OCI-LY7 (cell line): ENCODE results near the gene SLC23A1. TPM values are rescaled to one million over a fixed set of nuclear protein-coding genes. Genes with fewer than 3 reads are reported as not detected.

Source experiments
- BruUV-seq: library from RNA; stranded (reverse); fragments of 400-500 nt; replicated peaks from 2 replicates; lab custom pipeline; 2021; lab: Mats Ljungman, UMichigan
- CTCF ChIA-PET: fragments of 300-600 bp; sonication (Branson Sonifier 250); formaldehyde crosslinking; loops from one replicate; lab custom pipeline; 2022; ENCODE audit warnings: antibody characterized with exemption; ENCODE audit not compliant: unreplicated experiment; lab: Charles Lee
- POLR2A ChIA-PET: fragments of 300-600 bp; sonication (Branson Sonifier 250); formaldehyde crosslinking; loops from one replicate; lab custom pipeline; 2022; ENCODE audit warnings: antibody characterized with exemption; lab: Charles Lee
- DNase-seq: peaks from one replicate; pipeline ENCODE4 v3.0.0-alpha.2; 2015; ENCODE audit warnings: low spot score
- H2AFZ ChIP-seq: fragments of 200-600 bp; sonication (generic), shearing (Covaris generic); 2 replicates; pipeline ENCODE4 v1.6.1; 2014; ENCODE audit warnings: mild to moderate bottlenecking, antibody characterized with exemption, low read length, moderate library complexity
- H3K27ac ChIP-seq: fragments of 200-600 bp; sonication (generic); 2 replicates; pipeline ENCODE4 v1.5.1; 2014; ENCODE audit warnings: mixed run types, low read depth, mild to moderate bottlenecking, moderate library complexity, low read length, inconsistent platforms; ENCODE audit not compliant: poor library complexity, severe bottlenecking
- H3K36me3 ChIP-seq: fragments of 200-600 bp; sonication (generic); 2 replicates; pipeline ENCODE4 v1.6.1; 2014; ENCODE audit warnings: mild to moderate bottlenecking, antibody characterized with exemption, low read length, moderate library complexity, mixed read lengths; ENCODE audit not compliant: insufficient read depth
- H3K4me1 ChIP-seq: fragments of 200-600 bp; sonication (generic); 2 replicates; pipeline ENCODE4 v1.5.1; 2014; ENCODE audit warnings: mild to moderate bottlenecking, low read length; ENCODE audit not compliant: insufficient read depth, poor library complexity, severe bottlenecking
- H3K4me2 ChIP-seq: fragments of 200-600 bp; sonication (generic); 2 replicates; pipeline ENCODE4 v1.6.1; 2014; ENCODE audit warnings: mild to moderate bottlenecking, low read length
- H3K4me3 ChIP-seq: fragments of 200-600 bp; sonication (generic); 2 replicates; pipeline ENCODE4 v1.5.1; 2014; ENCODE audit warnings: mild to moderate bottlenecking, low read depth, low read length; ENCODE audit not compliant: poor library complexity, severe bottlenecking
- H3K79me2 ChIP-seq: fragments of 200-600 bp; sonication (generic); 2 replicates; pipeline ENCODE4 v1.6.1; 2016; ENCODE audit warnings: low read depth, mild to moderate bottlenecking, low read length, moderate library complexity, mixed read lengths; ENCODE audit not compliant: insufficient read depth
- H3K9me2 ChIP-seq: fragments of 200-600 bp; sonication (generic); 2 replicates; pipeline ENCODE4 v1.6.1; 2016; ENCODE audit warnings: mild to moderate bottlenecking, low read length, mixed read lengths; ENCODE audit not compliant: insufficient read depth
- H3K9me3 ChIP-seq: fragments of 200-600 bp; sonication (generic); 2 replicates; pipeline ENCODE4 v1.6.1; 2014; ENCODE audit warnings: mild to moderate bottlenecking, mixed run types, low read length, mixed read lengths
- H4K20me1 ChIP-seq: fragments of 200-600 bp; sonication (generic); 2 replicates; pipeline ENCODE4 v1.6.1; 2014; ENCODE audit warnings: mild to moderate bottlenecking, antibody characterized with exemption, low read length, moderate library complexity, mixed read lengths; ENCODE audit not compliant: insufficient read depth
- EZH2phosphoT487 ChIP-seq: fragments of 200-600 bp; sonication (generic); IDR thresholded peaks from 2 replicates; pipeline ENCODE4 v1.6.1; 2018; ENCODE audit warnings: low read depth, borderline replicate concordance, mild to moderate bottlenecking, mixed run types, antibody characterized with exemption, low read length, moderate library complexity, mixed read lengths
- intact Hi-C: fragments of 100-400 bp; cut with micrococcal nuclease; formaldehyde crosslinking; loops from one replicate; pipeline ENCODE4 v1.10.0; 2022; ENCODE audit not compliant: unreplicated experiment
- total RNA-seq, 2 experiments: library from RNA; depleted of rRNA in 1 of 2; stranded (reverse); fragments of >200 nt in 1 of 2; shearing (Covaris generic) in 1 of 2; gene quantifications; 2 replicates each; pipeline ENCODE4 v1.2.3, GENCODE V29; 2014 to 2022
- TF ChIP-seq, protein P1 (sequence below): fragments of 200-600 bp; sonication (generic); conservative IDR thresholded peaks from 2 replicates; pipeline ENCODE4 v1.5.1; 2014; ENCODE audit warnings: mild to moderate bottlenecking, antibody characterized with exemption, low read length, moderate library complexity, mixed read lengths

The SLC23A1 gene
- total RNA-seq, 2 experiments from 2014 or later: 20.3 to 63.1 TPM

DNA sequence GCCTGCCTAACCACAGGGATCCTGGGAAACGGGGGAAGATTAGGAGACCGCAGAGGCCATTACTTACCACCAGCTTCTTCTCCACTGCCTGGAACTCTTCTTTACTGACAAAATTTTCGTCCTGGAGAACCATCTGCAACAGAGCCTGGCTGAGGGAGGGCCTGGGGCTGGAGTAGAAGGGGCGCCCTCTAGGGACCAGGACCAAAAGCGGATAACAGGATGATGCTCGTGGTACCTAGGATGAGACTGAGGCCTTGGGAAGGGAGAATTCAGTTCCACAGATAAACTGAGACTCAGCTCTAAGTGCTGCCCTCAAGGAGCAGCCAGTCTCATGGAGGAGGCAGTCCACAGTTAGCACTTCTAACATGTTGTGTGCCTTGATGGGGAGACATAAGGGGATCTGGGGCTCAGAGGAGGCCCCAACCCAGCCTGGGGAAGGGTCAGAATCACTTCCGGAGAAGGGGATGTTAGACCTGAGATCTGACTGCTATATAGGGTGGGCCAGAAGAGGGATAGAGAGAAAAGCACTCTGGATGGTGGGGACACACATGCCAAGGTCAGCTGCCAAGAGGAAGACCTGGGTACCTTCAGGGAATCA, 19.6 kb upstream of the SLC23A1 start:
- Histone ChIP-seq H4K20me1 (no peaks in the 10 kb centered on the region), H3K9me3 (no peaks in the 10 kb centered on the region), H3K9me2 (no peaks in the 10 kb centered on the region), H3K4me2 (peak overlapping the region; percentile 98), H3K36me3 (peaks cover 6% of the 10 kb centered on the region; the same call in 1 of the 2 replicates), H3K4me3 (peak overlapping the region; percentile 71), H3K4me1 (peaks cover 33% of the 10 kb centered on the region), H2AFZ (no peak overlapping the region), H3K27ac (peak overlapping the region; percentile 83), H3K79me2 (no peaks in the 10 kb centered on the region)
- POLR2A ChIA-PET: interaction anchor here (0.8 to 1.7 kb wide), 4 partner anchors 12 to 152 kb away, joined by 3 to 7 read pairs (median 4); partner anchors contain the start of gene MATR3
- intact Hi-C loops: loop anchor here (10.0 kb wide), 1 partner anchor 208 kb away; the partner anchor contains the start of gene SIL1
- TF ChIP-seq, protein P1, sequence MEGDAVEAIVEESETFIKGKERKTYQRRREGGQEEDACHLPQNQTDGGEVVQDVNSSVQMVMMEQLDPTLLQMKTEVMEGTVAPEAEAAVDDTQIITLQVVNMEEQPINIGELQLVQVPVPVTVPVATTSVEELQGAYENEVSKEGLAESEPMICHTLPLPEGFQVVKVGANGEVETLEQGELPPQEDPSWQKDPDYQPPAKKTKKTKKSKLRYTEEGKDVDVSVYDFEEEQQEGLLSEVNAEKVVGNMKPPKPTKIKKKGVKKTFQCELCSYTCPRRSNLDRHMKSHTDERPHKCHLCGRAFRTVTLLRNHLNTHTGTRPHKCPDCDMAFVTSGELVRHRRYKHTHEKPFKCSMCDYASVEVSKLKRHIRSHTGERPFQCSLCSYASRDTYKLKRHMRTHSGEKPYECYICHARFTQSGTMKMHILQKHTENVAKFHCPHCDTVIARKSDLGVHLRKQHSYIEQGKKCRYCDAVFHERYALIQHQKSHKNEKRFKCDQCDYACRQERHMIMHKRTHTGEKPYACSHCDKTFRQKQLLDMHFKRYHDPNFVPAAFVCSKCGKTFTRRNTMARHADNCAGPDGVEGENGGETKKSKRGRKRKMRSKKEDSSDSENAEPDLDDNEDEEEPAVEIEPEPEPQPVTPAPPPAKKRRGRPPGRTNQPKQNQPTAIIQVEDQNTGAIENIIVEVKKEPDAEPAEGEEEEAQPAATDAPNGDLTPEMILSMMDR: peak; percentile 88
- no peak for TF ChIP-seq EZH2phosphoT487
- CTCF ChIA-PET: interaction anchor here (3.1 kb wide), 1 partner anchor 11 kb away, joined by 12 read pairs; no protein-coding TSS in a partner anchor
- BruUV-seq: no TSS peak
- DNase-seq: peak; percentile 50

- CTCF ChIA-PET: interaction anchor here (3.1 kb wide), 1 partner anchor 10 kb away, joined by 12 read pairs; no protein-coding TSS in a partner anchor
- no TSS peak for BruUV-seq
- intact Hi-C loops: loop anchor here (10.0 kb wide), 1 partner anchor 207 kb away; the partner anchor contains the start of gene SIL1
- Histone ChIP-seq H3K4me2 (no peak overlapping the region), H3K4me1 (peaks cover 30% of the 10 kb centered on the region), H3K27ac (no peak overlapping the region), H3K79me2 (no peaks in the 10 kb centered on the region), H3K9me3 (no peaks in the 10 kb centered on the region), H2AFZ (no peak overlapping the region), H3K9me2 (no peaks in the 10 kb centered on the region), H4K20me1 (no peaks in the 10 kb centered on the region), H3K4me3 (no peak overlapping the region), H3K36me3 (peaks cover 8% of the 10 kb centered on the region)
- TF ChIP-seq, protein P1: no peak
- no peak for TF ChIP-seq EZH2phosphoT487
- POLR2A ChIA-PET: interaction anchor here (0.5 kb wide), 1 partner anchor 108 kb away, joined by 3 read pairs; no protein-coding TSS in a partner anchor
- no peak for DNase-seq
Measured at GRCh38 chr5:139401546-139401945, 18.4 kb upstream of the SLC23A1 start.
